ENCODE results near the gene RIMBP2.
"Not testable (repeated sequence)": the region's sequence is repeated elsewhere in the genome, so short reads cannot be mapped to it uniquely, and the experiment has no call there.

Gene RIMBP2

DNA sequence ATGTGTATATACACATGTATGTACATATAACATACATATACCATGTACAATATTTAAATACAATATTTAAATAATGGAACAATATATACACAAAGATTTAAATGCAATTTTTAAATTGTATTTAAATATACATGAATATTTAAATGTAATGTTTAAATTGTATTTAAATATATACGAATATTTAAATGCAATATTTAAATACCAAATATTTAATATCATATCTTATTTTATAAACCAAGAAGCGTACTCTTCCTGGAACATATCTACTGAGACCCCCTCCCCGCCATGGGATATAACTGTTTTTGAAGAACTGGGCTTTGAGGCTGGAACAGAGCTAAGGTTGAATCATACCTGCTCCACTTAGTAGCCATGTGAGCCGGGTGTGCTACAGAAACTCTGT is 29.8 kb upstream of the RIMBP2 start:
- no peaks in the 10 kb centered on the region for H3K9me3 Mint-ChIP-seq
- no peak overlapping the region for H3K27ac Mint-ChIP-seq
- H3K4me1 Mint-ChIP-seq, result peaks cover 8% of the 10 kb centered on the region
- no peaks in the 10 kb centered on the region for H3K36me3 Mint-ChIP-seq
- H3K27me3 Mint-ChIP-seq, result peaks cover 9% of the 10 kb centered on the region
- no peak overlapping the region for H3K4me3 Mint-ChIP-seq

DNA sequence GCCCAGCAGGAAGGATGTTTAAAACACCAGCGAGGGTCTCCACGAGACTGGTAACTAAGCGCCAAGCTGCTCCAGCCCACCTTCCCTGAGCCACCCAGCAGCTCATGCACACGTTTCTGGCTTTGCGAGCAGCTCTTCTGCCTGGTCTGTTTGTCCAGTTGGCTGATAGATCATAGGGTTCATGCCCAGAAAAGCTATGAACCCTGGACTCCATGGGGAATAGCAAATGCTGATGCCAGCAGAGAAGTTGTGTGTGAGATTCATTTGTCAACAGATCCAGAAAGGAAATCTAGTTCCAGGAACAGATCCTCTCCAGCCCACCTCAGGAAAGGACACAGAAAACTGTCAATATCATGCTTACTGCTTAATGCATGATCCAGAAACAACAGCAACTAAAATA is 28.2 kb upstream of the RIMBP2 start:
- no peaks in the 10 kb centered on the region for H3K9me3 Mint-ChIP-seq
- H3K27me3 Mint-ChIP-seq, result peaks cover 16% of the 10 kb centered on the region
- peaks cover 8% of the 10 kb centered on the region for H3K4me1 Mint-ChIP-seq
- no peak overlapping the region for H3K4me3 Mint-ChIP-seq
- H3K36me3 Mint-ChIP-seq, result no peaks in the 10 kb centered on the region
- H3K27ac Mint-ChIP-seq, result no peak overlapping the region

DNA sequence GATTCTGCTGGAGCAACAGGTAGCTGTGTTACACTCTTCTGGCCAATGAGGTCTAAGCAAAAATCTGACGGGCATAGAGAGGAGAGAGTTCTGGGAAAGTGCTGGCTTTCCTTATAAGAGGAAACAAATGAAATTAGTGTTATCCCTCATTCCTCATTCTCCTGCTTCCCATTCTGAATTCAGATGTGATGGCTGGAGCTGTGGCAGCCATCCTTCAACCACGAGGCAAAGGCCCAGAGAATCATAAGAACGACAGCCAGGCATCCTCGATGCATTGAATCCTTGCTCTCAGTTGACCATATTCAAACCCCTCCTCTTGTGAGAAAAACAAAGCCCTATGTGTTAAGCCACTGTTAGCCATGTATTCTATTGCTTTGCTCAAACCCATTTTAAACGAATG is 27.5 kb upstream of the RIMBP2 start:
- Mint-ChIP-seq H3K9me3 (no peaks in the 10 kb centered on the region), H3K4me3 (no peak overlapping the region), H3K4me1 (peaks cover 8% of the 10 kb centered on the region), H3K36me3 (no peaks in the 10 kb centered on the region), H3K27me3 (peaks cover 17% of the 10 kb centered on the region), H3K27ac (peak overlapping the region; percentile 41)

DNA sequence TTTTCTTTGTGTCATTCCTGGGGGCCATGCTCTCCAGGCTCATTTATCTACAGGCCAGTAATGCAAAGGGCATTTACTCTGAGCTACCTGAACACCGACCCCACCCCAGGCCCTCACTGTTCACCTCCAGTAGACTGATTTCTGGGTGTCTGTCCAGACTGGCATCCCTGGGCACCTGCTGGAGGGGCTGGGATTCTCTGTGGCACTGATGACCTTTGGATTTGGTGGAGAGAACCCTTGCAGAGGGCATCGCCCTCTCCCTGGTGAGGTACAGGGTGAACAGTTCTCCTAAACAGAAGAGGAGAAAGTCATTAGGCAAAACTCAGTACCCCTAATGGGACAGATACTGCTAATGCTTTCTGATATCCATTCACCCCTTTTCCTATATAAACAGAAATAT is 27.1 kb upstream of the RIMBP2 start:
- Mint-ChIP-seq H3K27me3 (peaks cover 17% of the 10 kb centered on the region), H3K4me1 (peaks cover 6% of the 10 kb centered on the region), H3K36me3 (no peaks in the 10 kb centered on the region), H3K9me3 (no peaks in the 10 kb centered on the region), H3K27ac (no peak overlapping the region), H3K4me3 (no peak overlapping the region)

DNA sequence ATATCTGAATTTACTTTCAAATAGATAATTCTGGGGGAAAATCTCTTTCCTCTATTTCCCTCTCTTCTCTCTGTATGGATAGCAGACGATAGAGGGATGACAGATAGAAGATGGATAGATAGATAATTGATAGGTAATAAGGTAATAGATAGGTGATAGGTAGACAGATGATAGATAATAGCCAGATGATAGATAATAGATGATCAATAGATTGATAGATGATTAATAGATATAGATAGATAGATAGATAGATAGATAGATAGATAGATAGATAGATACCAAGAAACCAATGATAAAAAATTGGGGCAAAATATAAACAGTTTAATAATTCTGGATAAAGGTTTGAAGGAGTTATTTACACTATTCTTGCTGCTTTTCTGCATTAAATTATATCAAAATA is 26.6 kb upstream of the RIMBP2 start:
- Mint-ChIP-seq H3K9me3 (no peaks in the 10 kb centered on the region), H3K27me3 (peaks cover 18% of the 10 kb centered on the region), H3K4me1 (peaks cover 1% of the 10 kb centered on the region)

DNA sequence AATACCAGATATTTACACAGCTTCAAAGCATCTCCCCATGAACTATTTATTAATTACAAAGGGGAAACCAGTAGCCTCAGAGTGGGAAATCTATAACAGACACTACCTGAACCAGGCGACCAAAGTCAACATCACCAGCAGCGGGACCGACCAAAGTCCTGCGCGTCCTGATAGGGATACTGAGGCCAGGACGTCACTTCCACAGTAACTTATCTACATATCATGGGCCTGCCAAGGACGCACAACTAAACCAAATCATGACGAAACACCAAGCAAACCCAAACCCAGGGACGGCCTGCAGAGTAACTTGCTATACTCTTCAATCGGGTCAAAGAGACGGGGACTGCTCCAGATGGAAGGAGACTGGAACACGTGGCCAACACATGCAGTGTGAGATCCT is 26.0 kb upstream of the RIMBP2 start:
- Mint-ChIP-seq H3K4me1 (no peaks in the 10 kb centered on the region), H3K4me3 (no peak overlapping the region), H3K36me3 (no peaks in the 10 kb centered on the region), H3K9me3 (no peaks in the 10 kb centered on the region), H3K27me3 (peaks cover 22% of the 10 kb centered on the region), H3K27ac (no peak overlapping the region)

More for the DNA sequence above, 26.6 kb upstream of the RIMBP2 start:
- Mint-ChIP-seq H3K4me3 (no peak overlapping the region), H3K27ac (no peak overlapping the region), H3K36me3 (no peaks in the 10 kb centered on the region)

DNA sequence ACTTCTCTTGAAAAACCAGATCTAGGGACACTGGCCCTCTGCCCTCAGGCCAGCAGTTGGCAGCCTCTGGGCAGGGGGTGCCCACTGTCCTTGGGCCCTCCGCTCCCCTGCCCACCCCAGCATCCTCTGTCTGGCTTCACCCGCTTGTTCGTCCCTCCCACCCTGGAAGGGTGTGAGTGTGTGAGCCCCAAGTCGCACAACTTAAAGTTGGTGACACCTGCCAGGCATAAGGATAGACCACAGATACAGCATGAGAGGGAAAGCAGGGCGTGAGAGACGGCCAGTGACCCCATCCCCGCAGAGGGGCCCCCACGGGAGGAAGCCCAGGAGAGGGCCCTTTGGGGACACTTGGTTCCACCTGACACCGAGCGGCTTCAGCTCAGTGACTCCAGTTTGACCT is 23.5 kb upstream of the RIMBP2 start:
- peaks cover 18% of the 10 kb centered on the region for H3K27me3 Mint-ChIP-seq
- no peaks in the 10 kb centered on the region for H3K36me3 Mint-ChIP-seq

DNA sequence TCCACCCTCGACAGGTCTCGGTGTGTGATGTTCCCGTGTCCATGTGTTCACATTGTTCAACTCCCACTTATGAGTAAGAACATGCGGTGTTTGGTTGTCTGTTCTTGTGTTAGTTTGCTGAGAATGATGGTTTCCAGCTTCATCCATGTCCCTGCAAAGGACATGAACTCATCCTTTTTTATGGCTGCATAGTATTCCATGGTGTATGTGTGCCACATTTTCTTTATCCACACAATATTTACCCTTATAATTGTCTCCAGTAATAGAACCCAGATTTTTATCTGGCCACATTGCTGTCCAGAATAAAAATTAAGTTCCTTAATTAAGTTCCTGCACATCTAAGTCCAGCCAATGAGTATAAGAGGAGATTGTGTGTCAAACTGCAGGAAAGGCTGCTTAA is 22.3 kb upstream of the RIMBP2 start:
- H3K9me3 Mint-ChIP-seq, H3K4me1 Mint-ChIP-seq, H3K4me3 Mint-ChIP-seq, H3K27ac Mint-ChIP-seq, H3K36me3 Mint-ChIP-seq: not testable (repeated sequence)
- peaks cover 23% of the 10 kb centered on the region for H3K27me3 Mint-ChIP-seq

More for the DNA sequence above, 23.5 kb upstream of the RIMBP2 start:
- H3K4me3 Mint-ChIP-seq, result no peak overlapping the region
- no peaks in the 10 kb centered on the region for H3K9me3 Mint-ChIP-seq
- no peak overlapping the region for H3K27ac Mint-ChIP-seq
- no peaks in the 10 kb centered on the region for H3K4me1 Mint-ChIP-seq

DNA sequence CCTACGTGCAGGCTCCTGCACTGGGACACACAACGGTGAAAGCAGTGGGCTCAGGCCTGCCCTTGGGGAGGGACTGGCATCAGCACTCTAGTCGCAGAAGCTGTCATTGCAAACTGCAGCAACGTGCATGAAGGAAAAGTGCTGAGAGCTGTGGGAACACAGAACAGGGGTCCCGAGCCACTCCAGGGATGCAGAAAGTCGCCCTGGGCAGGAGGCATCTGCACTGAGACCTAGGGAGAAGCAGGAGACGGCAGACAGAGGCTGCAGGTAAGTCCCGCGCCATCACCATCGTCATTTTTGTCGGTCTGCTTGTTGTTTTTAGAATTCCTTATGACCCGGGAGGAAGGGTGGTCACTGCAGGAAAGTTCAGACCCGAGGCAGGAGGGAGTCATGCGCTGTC is 21.6 kb upstream of the RIMBP2 start:
- H3K9me3 Mint-ChIP-seq, result no peaks in the 10 kb centered on the region
- H3K27ac Mint-ChIP-seq, result no peak overlapping the region
- H3K4me3 Mint-ChIP-seq, result no peak overlapping the region
- H3K27me3 Mint-ChIP-seq, result peaks cover 23% of the 10 kb centered on the region
- H3K36me3 Mint-ChIP-seq, result no peaks in the 10 kb centered on the region
- H3K4me1 Mint-ChIP-seq, result no peaks in the 10 kb centered on the region

DNA sequence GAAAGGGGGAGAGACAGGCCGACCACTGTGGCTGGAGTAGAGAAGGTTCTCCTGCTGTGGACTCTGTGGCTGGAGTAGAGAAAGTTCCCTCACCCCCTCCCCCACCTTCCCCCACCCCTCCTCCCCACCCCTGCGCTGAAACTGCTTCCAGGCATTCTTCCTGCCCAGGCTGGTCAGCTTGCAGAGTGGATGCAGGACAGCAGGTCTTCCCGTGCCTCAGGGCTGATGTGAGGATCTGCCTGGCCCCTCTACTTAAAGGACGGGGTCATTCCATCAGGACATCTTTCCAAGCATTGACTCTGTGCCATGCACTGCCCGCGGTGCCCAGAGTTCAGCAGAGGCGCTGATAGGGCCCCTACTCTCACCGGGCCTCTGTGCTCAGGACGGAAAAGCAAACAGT is 13.2 kb upstream of the RIMBP2 start:
- Mint-ChIP-seq H3K27ac (no peak overlapping the region), H3K4me1 (no peaks in the 10 kb centered on the region), H3K36me3 (no peaks in the 10 kb centered on the region), H3K9me3 (no peaks in the 10 kb centered on the region), H3K27me3 (peaks cover 7% of the 10 kb centered on the region), H3K4me3 (no peak overlapping the region)

DNA sequence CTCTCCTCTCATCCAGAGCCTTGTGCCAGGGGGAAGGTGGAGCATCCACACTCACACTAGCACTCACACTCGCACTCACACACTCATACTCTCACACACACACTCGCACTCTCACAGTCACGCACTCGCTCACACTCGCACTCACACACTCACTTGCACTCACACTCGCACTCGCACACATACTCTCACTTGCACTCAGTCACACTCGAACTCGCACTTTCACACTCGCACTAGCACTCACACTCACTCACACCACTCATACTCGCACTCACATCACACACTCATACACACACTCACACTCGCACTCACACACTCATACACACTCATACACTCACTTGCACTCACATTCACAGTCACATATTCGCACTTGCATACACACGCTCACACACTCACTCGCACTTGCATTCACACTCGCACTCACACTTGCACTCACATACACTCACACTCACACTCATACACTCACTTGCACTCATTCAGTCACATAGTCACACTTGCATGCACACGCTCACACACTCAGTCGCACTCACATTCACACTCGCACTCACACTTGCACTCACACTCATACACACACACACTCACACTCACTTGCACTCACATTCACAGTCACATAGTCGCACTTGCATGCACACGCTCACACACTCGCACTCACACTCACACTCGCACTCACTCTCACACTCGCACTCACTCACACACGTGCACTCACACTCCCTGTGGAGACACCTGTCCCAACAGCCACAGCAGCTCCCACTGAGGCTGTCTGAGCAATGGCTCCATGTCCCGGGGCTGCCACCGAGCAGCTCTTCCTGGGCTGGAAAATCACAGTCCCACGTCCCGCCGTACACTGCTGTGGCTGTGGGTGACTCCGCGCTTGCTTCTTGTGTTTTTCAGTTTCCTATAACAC is 12.3 kb upstream of the RIMBP2 start:
- H3K27me3 Mint-ChIP-seq, result peaks cover 3% of the 10 kb centered on the region
- H3K4me3 Mint-ChIP-seq, result no peak overlapping the region
- no peaks in the 10 kb centered on the region for H3K4me1 Mint-ChIP-seq
- H3K9me3 Mint-ChIP-seq, result peaks cover under 1% of the 10 kb centered on the region
- H3K36me3 Mint-ChIP-seq, result no peaks in the 10 kb centered on the region
- no peak overlapping the region for H3K27ac Mint-ChIP-seq

DNA sequence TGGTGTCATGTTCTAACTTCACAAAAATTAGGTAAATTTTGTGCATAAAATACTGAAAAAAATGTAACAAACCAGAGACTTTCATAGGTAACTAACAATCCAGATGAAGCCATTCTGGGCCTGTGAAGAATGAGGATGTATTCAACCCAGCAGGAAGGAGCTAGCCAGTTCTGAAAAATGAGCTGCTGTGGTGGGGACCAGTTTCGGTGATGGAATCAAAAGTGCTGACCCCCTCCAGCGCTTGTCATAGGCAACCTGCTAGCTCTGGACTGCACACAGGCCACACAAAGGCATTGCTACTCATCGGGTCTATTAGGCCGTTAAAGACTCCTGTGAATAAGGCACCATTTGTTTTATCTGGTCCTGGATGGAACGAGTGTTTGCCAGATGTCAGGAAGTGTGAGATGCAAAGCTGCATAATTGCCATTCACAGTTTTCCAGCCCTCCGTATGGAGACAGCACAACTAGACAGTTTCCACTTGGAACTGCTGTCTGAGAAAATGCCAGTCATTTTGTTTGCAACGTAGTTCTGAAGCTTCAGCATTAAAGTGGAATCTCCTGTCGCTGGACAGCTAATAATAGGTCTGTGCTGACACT is 3.3 kb upstream of the RIMBP2 start:
- Mint-ChIP-seq H3K4me3 (no peak overlapping the region), H3K9me3 (peaks cover 13% of the 10 kb centered on the region), H3K27me3 (peaks cover 30% of the 10 kb centered on the region), H3K27ac (no peak overlapping the region), H3K36me3 (peaks cover 4% of the 10 kb centered on the region), H3K4me1 (peaks cover 12% of the 10 kb centered on the region)

DNA sequence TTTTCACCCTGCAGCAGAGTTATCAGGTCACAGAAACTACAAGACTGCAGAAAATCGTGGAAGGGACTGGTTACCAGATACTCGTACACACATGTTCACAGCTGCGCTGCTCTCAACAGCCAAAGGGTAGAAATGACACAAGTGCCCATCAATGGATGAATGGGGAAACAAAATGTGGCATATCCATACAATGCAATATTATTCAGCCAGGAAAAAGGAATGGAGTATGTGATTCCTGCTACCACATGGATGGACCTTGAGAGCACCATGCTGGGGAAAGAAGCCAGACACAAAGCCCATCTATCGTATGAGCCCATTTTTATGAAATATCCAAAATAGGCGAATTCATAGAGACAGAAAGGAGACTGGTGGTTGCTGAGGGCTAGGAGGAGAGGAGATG is 1.7 kb upstream of the RIMBP2 start:
- Mint-ChIP-seq H3K36me3 (peaks cover 3% of the 10 kb centered on the region), H3K9me3 (peaks cover 6% of the 10 kb centered on the region), H3K4me1 (peaks cover 16% of the 10 kb centered on the region), H3K4me3 (no peak overlapping the region), H3K27ac (no peak overlapping the region), H3K27me3 (peaks cover 27% of the 10 kb centered on the region)

DNA sequence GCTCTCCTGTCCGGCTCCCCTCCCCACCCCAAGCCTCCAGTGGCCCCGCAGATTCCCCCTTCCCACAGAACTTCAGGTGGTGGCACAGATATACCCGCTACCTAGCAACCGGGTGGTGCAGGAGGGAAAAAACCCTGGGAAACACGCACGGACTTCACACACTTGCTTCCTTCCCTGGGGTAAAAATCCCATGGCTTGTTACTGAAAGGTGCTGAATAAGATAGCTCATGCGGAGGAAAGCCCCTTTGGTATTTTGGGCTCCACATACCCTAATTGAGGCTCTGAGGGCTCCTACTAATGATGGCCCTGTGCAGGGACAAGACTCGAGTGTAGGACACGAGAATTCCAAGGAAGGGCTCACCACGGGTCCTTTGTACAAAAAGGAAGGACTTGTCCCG is 869 bp upstream of the RIMBP2 start:
- Mint-ChIP-seq H3K4me3 (no peak overlapping the region), H3K9me3 (no peaks in the 10 kb centered on the region), H3K27ac (no peak overlapping the region), H3K27me3 (peaks cover 33% of the 10 kb centered on the region), H3K36me3 (peaks cover 1% of the 10 kb centered on the region), H3K4me1 (peaks cover 17% of the 10 kb centered on the region)

DNA sequence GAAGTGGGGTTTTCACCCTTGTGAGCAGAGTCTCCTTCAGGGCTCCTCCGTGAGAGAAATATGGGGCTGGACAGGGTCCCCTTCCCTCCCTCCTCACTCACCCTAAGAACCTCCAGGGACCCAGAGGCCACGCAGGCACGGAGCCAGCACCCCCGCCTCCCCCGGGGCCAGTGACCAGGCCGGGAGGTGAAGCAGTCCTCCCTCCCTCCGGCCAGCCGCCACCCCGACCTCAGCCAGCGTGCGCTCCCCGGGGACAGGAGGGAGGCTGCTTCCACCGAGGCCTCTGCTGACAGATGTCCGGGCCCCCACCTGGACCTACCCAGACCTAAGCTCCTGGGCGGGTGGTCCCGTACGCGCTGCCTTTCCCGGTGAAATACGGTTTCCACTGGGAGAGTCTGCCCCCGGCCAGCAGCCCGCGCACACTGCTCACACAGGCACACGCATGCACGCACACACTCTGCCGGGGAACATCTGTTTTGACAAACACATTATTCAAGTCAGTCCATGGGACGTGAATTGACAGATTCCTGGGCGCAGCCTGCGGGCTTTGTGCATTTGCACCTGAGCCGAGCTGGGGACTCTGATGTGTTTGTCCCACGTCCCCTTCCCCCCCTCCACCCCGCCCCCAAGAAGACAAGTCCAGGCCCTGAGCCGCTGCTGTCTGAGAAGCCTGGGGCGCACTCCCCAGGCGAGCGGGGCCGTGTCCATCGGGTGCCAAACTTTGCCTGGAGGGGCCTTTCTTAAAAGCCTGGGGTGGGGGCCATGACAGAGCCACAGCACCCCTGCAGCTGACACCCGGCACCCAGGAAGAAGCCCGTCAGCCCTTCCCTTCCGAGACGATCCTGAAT is 725 bp downstream of the RIMBP2 start:
- Mint-ChIP-seq H3K36me3 (no peaks in the 10 kb centered on the region), H3K4me3 (no peak overlapping the region), H3K27me3 (peaks cover 36% of the 10 kb centered on the region), H3K4me1 (peaks cover 17% of the 10 kb centered on the region), H3K9me3 (no peaks in the 10 kb centered on the region), H3K27ac (no peak overlapping the region)

Data from activated naive CD4-positive, alpha-beta T cell treated with anti-CD3 and anti-CD28 coated beads, Interleukin-2, amount 50 U/mL, for 24 hours (primary cell).